HEK293T (cell line): Measurements from ENCODE around the gene TIPARP.
A peak's percentile ranks its signal among the peaks of the same experiment; 100 is the strongest.

Experiments used
- CTCF ChIA-PET: fragments of 350-600 bp; formaldehyde crosslinking; extraction: SDS; loops from one replicate; lab custom pipeline; 2021; ENCODE audit warnings: antibody characterized with exemption, inconsistent platforms; lab: Yijun Ruan, JAX
- POLR2A ChIA-PET: fragments of 350-600 bp; formaldehyde crosslinking; extraction: SDS; loops from one replicate; lab custom pipeline; 2020; ENCODE audit warnings: antibody characterized with exemption, inconsistent platforms; lab: Yijun Ruan, JAX
- DNase-seq: peaks from one replicate; pipeline ENCODE4 v3.0.0; 2012; ENCODE audit warnings: mixed read lengths; ENCODE audit errors: extremely low spot score
- ARNT ChIP-seq: fragments of 450-650 bp; IDR thresholded peaks from 2 replicates; pipeline ENCODE4 v1.6.1; 2017; ENCODE audit warnings: mild to moderate bottlenecking
- BHLHE40 ChIP-seq: fragments of 450-650 bp; IDR thresholded peaks from 2 replicates; pipeline ENCODE4 v1.6.1; 2016; ENCODE audit warnings: mild to moderate bottlenecking, moderate library complexity, borderline replicate concordance
- CTBP1 ChIP-seq: fragments of 450-650 bp; IDR thresholded peaks from 2 replicates; pipeline ENCODE4 v1.6.1; 2016; ENCODE audit warnings: borderline replicate concordance
- ELF4 ChIP-seq: fragments of 450-650 bp; IDR thresholded peaks from 2 replicates; pipeline ENCODE4 v1.6.1; 2017; ENCODE audit warnings: antibody characterized with exemption
- FOXA1 ChIP-seq: fragments of 450-650 bp; IDR thresholded peaks from 2 replicates; pipeline ENCODE4 v1.6.1; 2016; ENCODE audit warnings: mild to moderate bottlenecking
- FOXK2 ChIP-seq: fragments of 450-650 bp; IDR thresholded peaks from 2 replicates; pipeline ENCODE4 v1.6.1; 2016; ENCODE audit warnings: mild to moderate bottlenecking
- FOXM1 ChIP-seq: fragments of 450-650 bp; IDR thresholded peaks from 2 replicates; pipeline ENCODE4 v1.6.1; 2017; ENCODE audit warnings: mild to moderate bottlenecking, borderline replicate concordance
- HDGF ChIP-seq: fragments of 450-650 bp; IDR thresholded peaks from 2 replicates; pipeline ENCODE4 v1.6.1; 2017; ENCODE audit warnings: antibody characterized with exemption, borderline replicate concordance
- L3MBTL2 ChIP-seq: fragments of 450-650 bp; conservative IDR thresholded peaks from 2 replicates; pipeline ENCODE4 v1.6.1; 2016; ENCODE audit warnings: mild to moderate bottlenecking
- LEF1 ChIP-seq: fragments of 450-650 bp; IDR thresholded peaks from 2 replicates; pipeline ENCODE4 v1.6.1; 2017; ENCODE audit warnings: mild to moderate bottlenecking, borderline replicate concordance
- NFRKB ChIP-seq: fragments of 450-650 bp; IDR thresholded peaks from 2 replicates; pipeline ENCODE4 v1.6.1; 2016; ENCODE audit warnings: mild to moderate bottlenecking, moderate library complexity
- SP1 ChIP-seq: fragments of 450-650 bp; IDR thresholded peaks from 2 replicates; pipeline ENCODE4 v1.6.1; 2017
- SUZ12 ChIP-seq: fragments of 450-650 bp; IDR thresholded peaks from 2 replicates; pipeline ENCODE4 v1.6.1; 2016; ENCODE audit warnings: mild to moderate bottlenecking
- TARDBP ChIP-seq: fragments of 450-650 bp; IDR thresholded peaks from 2 replicates; pipeline ENCODE4 v1.6.1; 2016
- ZNF384 ChIP-seq: fragments of 450-650 bp; IDR thresholded peaks from 2 replicates; pipeline ENCODE4 v1.6.1; 2016
- TF ChIP-seq, protein P1 (sequence below): fragments of 450-650 bp; IDR thresholded peaks from 2 replicates; pipeline ENCODE4 v1.6.1; 2016

Gene TIPARP

DNA sequence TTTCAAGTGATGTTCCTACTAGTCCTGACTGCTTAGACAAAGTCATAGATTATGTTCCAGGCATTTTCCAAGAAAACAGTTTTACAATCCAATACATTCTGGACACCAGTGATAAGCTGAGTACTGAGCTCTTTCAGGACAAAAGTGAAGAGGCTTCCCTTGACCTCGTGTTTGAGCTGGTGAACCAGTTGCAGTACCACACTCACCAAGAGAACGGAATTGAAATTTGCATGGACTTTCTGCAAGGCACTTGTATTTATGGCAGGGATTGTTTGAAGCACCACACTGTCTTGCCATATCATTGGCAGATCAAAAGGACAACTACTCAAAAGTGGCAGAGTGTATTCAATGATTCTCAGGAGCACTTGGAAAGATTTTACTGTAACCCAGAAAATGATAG, 3.8 kb downstream of the TIPARP start:
- no peak for TF ChIP-seq HDGF
- ChIA-PET CTCF (no interaction called here), POLR2A (no interaction called here)
- no peak for DNase-seq

DNA sequence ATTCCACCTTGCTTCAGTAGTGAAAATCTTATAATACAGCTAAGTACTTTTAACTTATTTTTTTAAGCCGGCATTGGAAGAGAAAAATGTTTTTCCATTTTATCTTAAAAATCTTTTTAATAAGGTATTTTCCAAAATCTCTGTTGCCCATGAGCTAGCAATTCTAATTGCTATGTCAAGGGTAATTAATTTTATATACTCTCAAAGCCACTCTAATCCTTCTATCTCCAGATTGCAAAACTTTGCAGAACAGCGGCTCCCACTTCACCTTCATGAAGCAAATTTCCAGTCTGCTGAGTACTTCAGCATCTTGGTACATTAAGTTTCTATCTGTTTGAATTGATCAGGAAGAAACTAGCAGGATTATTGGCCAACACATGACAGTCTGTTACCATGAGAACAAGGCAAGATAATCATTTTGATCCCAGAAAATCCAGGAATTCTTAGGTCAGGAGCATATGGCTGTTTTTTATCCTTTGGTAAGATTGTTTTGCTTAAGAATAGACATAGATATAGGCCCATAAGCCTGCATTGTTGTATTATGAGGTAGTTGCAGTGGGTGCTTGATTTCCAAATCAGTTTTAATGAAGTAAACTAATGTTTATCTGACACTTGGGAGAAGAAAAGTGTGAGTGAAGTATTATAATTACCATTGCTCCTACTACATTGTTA, 6.0 kb downstream of the TIPARP start:
- ChIA-PET CTCF (no interaction called here), POLR2A (no interaction called here)
- no peak for DNase-seq
- TF ChIP-seq HDGF (no peak), SUZ12 (no peak), TARDBP (no peak), LEF1 (no peak), L3MBTL2 (no peak), FOXM1 (no peak), ELF4 (no peak), ZNF384 (no peak), FOXA1 (no peak), ARNT (no peak)
- TF ChIP-seq, protein P1, sequence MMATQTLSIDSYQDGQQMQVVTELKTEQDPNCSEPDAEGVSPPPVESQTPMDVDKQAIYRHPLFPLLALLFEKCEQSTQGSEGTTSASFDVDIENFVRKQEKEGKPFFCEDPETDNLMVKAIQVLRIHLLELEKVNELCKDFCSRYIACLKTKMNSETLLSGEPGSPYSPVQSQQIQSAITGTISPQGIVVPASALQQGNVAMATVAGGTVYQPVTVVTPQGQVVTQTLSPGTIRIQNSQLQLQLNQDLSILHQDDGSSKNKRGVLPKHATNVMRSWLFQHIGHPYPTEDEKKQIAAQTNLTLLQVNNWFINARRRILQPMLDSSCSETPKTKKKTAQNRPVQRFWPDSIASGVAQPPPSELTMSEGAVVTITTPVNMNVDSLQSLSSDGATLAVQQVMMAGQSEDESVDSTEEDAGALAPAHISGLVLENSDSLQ = no peak

DNA sequence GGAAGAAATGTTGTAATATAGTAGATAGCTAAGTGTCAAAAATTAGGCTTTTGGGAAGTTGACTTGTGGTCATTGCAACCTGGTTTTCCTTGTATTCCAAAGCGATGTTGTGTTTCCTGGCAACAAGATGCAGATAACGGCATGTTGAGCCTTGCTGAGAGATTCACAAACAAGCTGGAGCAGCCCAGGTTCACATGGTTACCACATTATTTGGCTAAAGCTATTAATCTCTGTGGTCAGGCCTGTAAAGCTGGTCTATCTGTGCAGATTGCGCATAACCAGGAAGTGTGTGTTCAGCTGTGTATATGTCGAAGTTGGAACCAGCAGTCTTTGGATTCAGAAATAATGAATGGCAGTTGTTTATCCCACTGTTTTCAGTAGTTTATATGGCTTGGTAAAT, 6.6 kb downstream of the TIPARP start:
- ChIA-PET CTCF (no interaction called here), POLR2A (no interaction called here)
- DNase-seq = no peak
- TF ChIP-seq NFRKB (no peak), BHLHE40 (no peak), FOXM1 (no peak), LEF1 (no peak), FOXK2 (no peak)
- TF ChIP-seq, protein P1 = no peak

DNA sequence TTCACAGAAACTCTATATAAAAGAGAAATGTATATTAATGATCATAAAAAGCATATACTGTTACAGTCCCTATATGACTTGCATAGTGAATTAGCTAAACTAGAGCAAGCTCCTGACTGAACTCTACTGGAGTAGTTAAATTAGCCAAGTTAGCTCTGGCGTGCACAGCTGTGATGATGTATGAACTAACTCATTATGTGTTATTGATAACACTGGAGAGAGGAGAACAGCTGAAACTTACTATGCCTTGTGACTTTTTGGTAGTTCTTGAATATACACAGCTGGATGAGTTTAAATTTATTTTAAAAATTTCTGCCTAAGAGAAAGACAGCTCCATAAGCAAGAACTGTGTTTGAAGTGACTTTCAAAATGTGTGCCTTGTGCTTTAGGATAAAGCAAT, 8.1 kb downstream of the TIPARP start:
- no peak for TF ChIP-seq SUZ12
- no peak for TF ChIP-seq ELF4
- TF ChIP-seq L3MBTL2 = no peak
- TF ChIP-seq FOXK2 = no peak
- no peak for TF ChIP-seq TARDBP
- TF ChIP-seq CTBP1 = no peak
- TF ChIP-seq ARNT = no peak
- no peak for TF ChIP-seq BHLHE40
- TF ChIP-seq, protein P1 = no peak
- TF ChIP-seq FOXM1 = no peak
- TF ChIP-seq NFRKB = no peak
- TF ChIP-seq FOXA1 = no peak
- no peak for TF ChIP-seq HDGF
- TF ChIP-seq SP1 = no peak
- TF ChIP-seq ZNF384 = no peak
- TF ChIP-seq LEF1 = no peak
- DNase-seq = no peak
- ChIA-PET POLR2A (interaction anchor here (0.9 kb wide), 1 partner anchor 127 kb away, joined by 3 read pairs; the partner anchor contains the start of gene SSR3), CTCF (interaction anchor here (0.6 kb wide), 1 partner anchor 58 kb away, joined by 3 read pairs; no protein-coding TSS in a partner anchor)

DNA sequence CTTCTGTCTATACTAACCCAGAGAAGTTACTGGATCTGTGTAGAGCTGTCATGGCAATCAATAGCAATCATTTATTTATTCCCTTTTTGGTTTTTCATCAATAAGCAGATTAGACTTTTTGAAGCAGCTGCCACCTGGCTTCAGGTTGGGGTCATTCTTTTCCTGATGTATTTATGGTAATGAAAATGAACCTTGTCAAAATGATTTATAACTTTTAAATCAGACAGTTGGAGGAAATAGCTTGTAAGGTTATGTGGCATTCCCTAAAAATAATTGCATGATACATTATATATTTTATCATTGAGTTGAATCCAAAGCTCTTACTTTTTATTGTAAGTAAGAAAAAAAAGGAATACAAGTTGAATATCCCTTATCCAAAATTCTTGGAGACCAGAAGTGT, 8.6 kb downstream of the TIPARP start:
- POLR2A ChIA-PET = interaction anchor here (0.9 kb wide), 1 partner anchor 128 kb away, joined by 3 read pairs; the partner anchor contains the start of gene SSR3
- no peak for DNase-seq
- CTCF ChIA-PET = interaction anchor here (0.6 kb wide), 1 partner anchor 58 kb away, joined by 3 read pairs; no protein-coding TSS in a partner anchor
- TF ChIP-seq, protein P1 = peak; percentile 48; the same call in 1 of the 2 replicates
- no peak for TF ChIP-seq CTBP1

DNA sequence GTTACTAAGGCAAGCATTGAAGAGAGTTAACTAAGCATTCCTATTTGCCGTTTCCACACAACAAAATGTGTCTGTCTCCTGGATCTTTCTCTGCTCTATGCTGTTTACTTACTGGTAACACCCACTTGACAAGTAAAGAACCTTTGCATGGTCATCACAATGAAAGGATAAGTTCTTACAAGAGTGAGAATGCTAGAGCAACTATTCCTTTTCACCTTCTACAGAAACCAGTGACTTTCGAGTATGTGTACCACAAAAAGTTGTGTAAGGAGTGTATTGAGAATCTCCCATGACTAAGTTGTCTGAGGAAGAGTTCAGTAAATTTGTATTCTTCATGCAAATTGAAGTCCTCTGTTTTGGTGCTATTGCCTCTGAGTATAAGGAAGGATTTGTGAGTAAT, 10.8 kb downstream of the TIPARP start:
- no peak for DNase-seq
- TF ChIP-seq ARNT = no peak
- ChIA-PET CTCF (no interaction called here), POLR2A (no interaction called here)

DNA sequence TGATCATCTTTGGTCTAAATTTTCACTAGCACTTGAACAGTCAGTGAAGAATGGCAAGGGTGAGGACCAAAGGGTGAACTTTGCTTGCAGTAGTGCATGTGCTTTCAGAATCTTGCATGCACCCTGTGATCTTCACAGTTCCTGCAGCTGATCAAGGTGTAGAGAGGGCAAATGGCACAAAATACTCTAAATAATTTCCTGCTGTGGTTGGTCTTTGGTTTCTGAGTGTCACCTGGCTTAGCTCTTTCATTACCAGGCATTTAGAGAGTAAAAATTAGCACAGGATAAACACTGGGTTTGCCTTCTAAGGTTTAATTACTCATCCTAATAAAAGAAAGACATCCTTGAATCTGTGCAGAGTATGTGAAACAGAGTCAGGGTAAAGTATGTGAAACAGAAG, 11.4 kb downstream of the TIPARP start:
- ChIA-PET POLR2A (no interaction called here), CTCF (no interaction called here)
- TF ChIP-seq LEF1 = no peak
- no peak for TF ChIP-seq TARDBP
- no peak for DNase-seq
